ENCODE data around the gene ASB18.

- TF ChIP-seq POLR2A (IDR thresholded peaks at IDR 0.05; ENCODE audit: low read length) (no peak), GATA1 (IDR thresholded peaks at IDR 0.05; ENCODE audit: low read depth, low read length) (no peak)
Observed at GRCh38 chr2:236264256-236264655, at the start of gene ASB18.

Measured in erythroblast (primary cell).